ENCODE results near the gene DENND1A. TPM values are rescaled to one million over a fixed set of nuclear protein-coding genes. Genes with fewer than 3 reads are reported as not detected.
A peak's percentile ranks its signal among the peaks of the same experiment; 100 is the strongest.

The DENND1A gene
- total and polyA plus RNA-seq, 8 donors: 4.4 to 109 (median 21.4) TPM

DNA sequence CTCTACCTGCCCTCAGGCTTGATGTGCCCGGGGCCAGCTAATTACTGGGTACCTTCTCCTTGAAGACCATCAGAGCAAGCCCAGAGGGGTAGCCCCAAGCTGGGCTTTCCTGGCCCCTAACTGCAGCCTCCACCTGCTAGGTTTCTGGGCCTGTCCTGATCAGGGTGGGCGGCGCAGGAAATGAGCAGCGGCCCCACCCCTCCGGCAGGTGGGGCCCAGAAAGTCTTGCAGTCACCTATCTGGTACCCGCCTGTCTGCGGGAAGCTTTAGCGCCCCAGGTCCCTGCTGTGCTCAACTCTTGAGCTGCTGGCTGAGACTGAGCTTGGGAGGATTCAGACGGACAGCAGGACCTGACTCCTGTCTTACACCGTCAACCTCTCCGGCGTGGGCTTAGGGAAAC lies 44.5 kb upstream of the DENND1A start:
- H3K4me3 ChIP-seq: no peak overlapping the region
- H3K36me3 ChIP-seq: no peaks in the 10 kb centered on the region
- H3K27ac ChIP-seq: no peak overlapping the region
- H3K27me3 ChIP-seq: peaks cover 0 to 35% (median 24%) of the 10 kb centered on the region in 3 donors
- H3K9me3 ChIP-seq: no peaks in the 10 kb centered on the region
- TF ChIP-seq POLR2AphosphoS5 (IDR thresholded peaks at IDR 0.05): no peak
- TF ChIP-seq EP300 (IDR thresholded peaks at IDR 0.05): no peak
- no peak for TF ChIP-seq CTCF (IDR thresholded peaks at IDR 0.05)
- no peak for TF ChIP-seq POLR2A (IDR thresholded peaks at IDR 0.05)
- H3K4me1 ChIP-seq: no peaks in the 10 kb centered on the region
- DNase-seq: no peak
- intact Hi-C loops (cut with DNase I; ENCODE audit: low total_unique reads): no loop called here
- WGBS, 5 donors: 59 to 89% (median 70%) methylated on average over 1 to 12 of the region's 12 CpGs

- Histone ChIP-seq H3K27me3 (peaks cover 0 to 36% (median 19%) of the 10 kb centered on the region in 3 donors), H3K4me3 (no peak overlapping the region), H3K27ac (no peak overlapping the region), H3K4me1 (no peaks in the 10 kb centered on the region), H3K9me3 (no peaks in the 10 kb centered on the region), H3K36me3 (no peaks in the 10 kb centered on the region)
- DNase-seq: no peak
- TF ChIP-seq POLR2AphosphoS5 (IDR thresholded peaks at IDR 0.05) (no peak), CTCF (IDR thresholded peaks at IDR 0.05) (no peak), EP300 (IDR thresholded peaks at IDR 0.05) (no peak), POLR2A (IDR thresholded peaks at IDR 0.05) (peak in 1 of 4 donors; percentile 66)
- WGBS, 5 donors: 88 to 96% (median 91%) methylated on average over 8 to 9 of the region's 9 CpGs
- intact Hi-C loops (cut with DNase I; ENCODE audit: low total_unique reads): no loop called here
These were observed 43.8 kb upstream of the DENND1A start for GRCh38 chr9:123973590-123974223.

GRCh38 chr9:123972618-123973017 lies 42.7 kb upstream of the DENND1A start:
- no peaks in the 10 kb centered on the region for H3K4me1 ChIP-seq
- peaks cover 0 to 43% (median 19%) of the 10 kb centered on the region in 3 donors for H3K27me3 ChIP-seq
- no peak overlapping the region for H3K27ac ChIP-seq
- no peaks in the 10 kb centered on the region for H3K36me3 ChIP-seq
- WGBS, 5 donors: 94 to 98% (median 98%) methylated on average over 8 of the region's 8 CpGs
- no peak overlapping the region for H3K4me3 ChIP-seq
- TF ChIP-seq EP300 (IDR thresholded peaks at IDR 0.05): no peak
- no peak for TF ChIP-seq CTCF (IDR thresholded peaks at IDR 0.05)
- no peak for TF ChIP-seq POLR2AphosphoS5 (IDR thresholded peaks at IDR 0.05)
- no peak for TF ChIP-seq POLR2A (IDR thresholded peaks at IDR 0.05)
- no peaks in the 10 kb centered on the region for H3K9me3 ChIP-seq
- no peak for DNase-seq
- intact Hi-C loops (cut with DNase I; ENCODE audit: low total_unique reads): no loop called here

- H3K9me3 ChIP-seq: no peaks in the 10 kb centered on the region
- no peaks in the 10 kb centered on the region for H3K4me1 ChIP-seq
- H3K27me3 ChIP-seq: peaks cover 0 to 65% (median 12%) of the 10 kb centered on the region in 3 donors
- H3K27ac ChIP-seq: no peak overlapping the region
- intact Hi-C loops (cut with DNase I; ENCODE audit: low total_unique reads): no loop called here
- H3K36me3 ChIP-seq: no peaks in the 10 kb centered on the region
- no peak overlapping the region for H3K4me3 ChIP-seq
- DNase-seq: no peak
- TF ChIP-seq EP300 (IDR thresholded peaks at IDR 0.05) (no peak), CTCF (IDR thresholded peaks at IDR 0.05) (no peak), POLR2AphosphoS5 (IDR thresholded peaks at IDR 0.05) (no peak), POLR2A (IDR thresholded peaks at IDR 0.05) (no peak)
These were observed 37.4 kb upstream of the DENND1A start for GRCh38 chr9:123967323-123967722.
